ENCODE measurements around the gene ROBO3.

The ROBO3 gene

DNA sequence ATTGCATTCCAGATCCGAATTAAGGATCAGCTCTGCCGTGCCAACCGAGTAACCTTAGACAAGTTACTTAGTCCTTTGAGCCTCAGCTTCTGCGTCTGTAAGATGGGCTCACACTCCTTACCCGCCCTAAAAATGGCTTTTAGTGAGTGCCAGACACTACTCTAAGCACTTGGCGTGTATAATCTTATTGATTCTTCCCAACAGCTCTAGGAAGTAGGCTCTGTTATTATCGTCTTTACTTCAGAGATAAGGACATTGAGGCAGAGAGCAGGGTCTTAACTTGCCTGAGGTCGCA lies 21.7 kb upstream of the ROBO3 start:
- no peak for DNase-seq

- DNase-seq: no peak
These were observed 20.6 kb upstream of the ROBO3 start for GRCh38 chr11:124844664-124845079.

GRCh38 chr11:124846070-124846673 lies 19.1 kb upstream of the ROBO3 start:
- DNase-seq: no peak

- DNase-seq: no peak
These were observed 6.1 kb upstream of the ROBO3 start for GRCh38 chr11:124859171-124859570.

DNA sequence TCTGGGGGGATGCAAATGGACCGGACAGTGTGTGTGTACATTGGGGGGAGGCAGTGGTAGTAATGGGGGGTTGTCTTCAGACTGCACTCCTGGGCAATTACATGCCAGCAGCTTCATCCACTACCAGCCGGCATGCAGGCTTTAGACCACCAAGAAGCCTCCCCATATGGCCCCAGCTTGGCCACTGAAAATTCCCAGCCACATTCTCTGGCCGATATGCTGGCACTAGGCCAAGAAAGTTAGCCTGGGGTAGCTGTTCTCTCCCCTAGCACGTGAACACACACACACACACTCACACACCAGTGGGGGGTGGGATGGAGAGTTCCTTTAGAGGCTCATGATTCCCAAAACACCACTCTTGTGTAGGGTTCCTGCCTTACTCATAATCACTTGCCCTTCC lies 3.6 kb upstream of the ROBO3 start:
- DNase-seq: no peak

DNA sequence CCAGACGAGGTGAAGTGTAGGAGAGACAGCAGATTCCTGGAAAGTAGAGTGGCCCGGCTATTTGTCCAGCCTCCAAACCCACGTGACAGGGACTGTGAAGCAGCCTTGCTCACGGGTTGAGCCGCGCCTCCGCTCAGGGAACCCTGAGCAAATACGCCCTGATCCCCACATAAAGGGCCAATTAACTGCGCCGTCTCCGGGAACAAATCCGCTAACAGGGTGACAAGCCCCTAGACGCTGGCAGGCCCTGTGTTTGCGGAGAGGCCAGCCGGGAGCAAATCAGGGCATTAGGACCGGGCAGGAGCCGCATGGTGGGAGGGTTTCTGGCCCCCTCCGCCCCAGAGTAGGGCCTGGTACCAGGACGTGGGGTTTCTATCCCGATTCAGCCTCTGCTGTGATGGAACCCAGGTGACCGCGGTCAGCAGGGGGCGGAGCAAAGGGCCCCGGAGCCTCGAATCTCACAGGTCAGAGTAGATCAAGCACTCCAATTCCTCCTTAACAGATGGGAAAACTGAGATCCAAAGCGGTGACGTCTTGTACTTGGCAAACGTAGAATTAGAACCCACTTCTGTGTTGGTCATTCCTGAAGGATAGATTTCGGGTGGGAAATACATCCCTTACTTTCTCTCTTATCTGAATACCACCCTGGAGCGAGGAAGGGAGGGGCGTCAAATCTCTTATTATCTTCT lies 2.0 kb upstream of the ROBO3 start:
- no peak for DNase-seq

GRCh38 chr11:124863826-124864165 lies 1.4 kb upstream of the ROBO3 start:
- no peak for DNase-seq

DNA sequence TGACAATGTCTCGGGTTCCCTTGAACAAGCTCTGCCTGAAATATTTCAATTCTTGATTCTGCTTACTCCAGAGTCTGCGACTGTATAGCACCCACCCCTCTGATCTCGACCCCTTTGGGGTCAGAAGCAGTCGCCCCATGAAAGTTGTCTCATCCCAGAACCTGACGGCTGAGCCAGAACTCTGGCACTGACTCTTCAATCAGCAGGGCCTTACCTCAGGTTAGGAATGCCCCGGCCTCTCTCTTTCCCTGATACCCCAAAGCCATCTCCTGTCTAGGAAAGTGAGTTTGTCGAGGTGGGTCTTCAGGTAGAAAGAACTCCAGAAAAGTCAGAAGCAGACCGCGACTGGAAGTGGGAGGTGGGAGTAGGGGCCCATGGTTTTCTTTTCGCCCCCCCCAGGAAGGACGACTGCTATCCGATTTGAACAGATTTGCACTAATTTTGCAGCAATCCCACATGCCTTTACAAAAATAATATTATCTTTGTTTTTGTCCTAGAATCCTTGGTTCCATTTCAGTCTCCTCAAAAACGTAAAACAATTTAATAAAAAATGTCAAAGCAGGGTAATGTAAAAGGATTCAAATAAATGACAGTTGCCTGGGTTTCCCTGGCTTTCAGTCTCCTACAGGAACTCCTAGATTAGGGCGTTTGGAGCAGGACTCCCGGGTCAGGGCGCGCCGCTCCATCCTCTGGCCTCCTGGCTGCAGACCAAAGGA lies 898 bp upstream of the ROBO3 start:
- no peak for DNase-seq

- DNase-seq: no peak
These were observed 396 bp upstream of the ROBO3 start for GRCh38 chr11:124864892-124865180.

DNA sequence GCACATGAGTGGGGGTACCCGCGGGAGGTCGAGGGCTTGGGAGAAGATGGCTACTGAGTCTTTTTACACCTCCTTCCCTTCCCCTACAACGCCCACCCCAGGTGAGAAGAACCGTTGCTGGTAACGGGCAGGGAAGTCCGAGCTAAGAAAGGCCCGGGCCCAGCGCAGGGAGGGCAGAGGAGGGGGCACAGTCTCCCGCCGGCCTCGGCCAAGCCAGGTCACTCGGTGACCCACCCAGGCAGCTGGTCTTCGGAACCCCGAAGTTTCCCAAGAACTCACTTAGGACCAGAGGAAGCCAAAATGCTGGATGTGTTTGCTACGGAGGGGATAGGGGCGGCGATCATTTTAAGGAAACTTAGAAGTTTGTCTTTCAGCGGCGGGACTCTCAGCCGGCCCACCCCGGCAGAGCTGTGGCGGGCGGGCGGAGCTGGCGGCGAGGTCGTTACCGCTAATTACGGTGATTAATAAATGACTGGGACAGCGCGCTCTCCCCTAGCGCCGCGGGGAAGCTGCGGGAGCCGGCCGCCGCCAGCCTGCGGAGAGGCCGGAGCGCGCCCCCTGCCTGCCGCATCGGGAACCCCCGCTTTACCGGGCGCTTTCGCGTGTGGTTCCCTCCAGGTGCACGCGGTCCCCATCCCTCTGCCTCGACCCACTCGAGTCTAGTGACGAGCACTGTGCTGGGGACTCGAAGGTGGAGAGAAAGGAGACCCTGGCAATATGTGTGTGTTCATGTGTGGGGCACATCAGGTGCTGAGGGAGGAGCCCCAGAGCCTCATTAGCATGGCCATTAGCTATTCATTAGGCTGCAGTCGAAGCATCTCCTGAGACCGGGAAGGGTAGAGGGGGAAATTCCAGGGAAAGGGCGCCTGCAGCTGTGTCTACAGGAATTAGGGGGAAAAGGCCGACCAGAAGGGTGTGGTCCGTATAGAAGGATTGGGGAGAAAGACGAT lies 945 bp downstream of the ROBO3 start:
- DNase-seq: no peak

- DNase-seq: no peak
These were observed 2.5 kb downstream of the ROBO3 start for GRCh38 chr11:124867700-124868099.

- DNase-seq: no peak
These were observed 3.4 kb downstream of the ROBO3 start for GRCh38 chr11:124868331-124869274.

DNA sequence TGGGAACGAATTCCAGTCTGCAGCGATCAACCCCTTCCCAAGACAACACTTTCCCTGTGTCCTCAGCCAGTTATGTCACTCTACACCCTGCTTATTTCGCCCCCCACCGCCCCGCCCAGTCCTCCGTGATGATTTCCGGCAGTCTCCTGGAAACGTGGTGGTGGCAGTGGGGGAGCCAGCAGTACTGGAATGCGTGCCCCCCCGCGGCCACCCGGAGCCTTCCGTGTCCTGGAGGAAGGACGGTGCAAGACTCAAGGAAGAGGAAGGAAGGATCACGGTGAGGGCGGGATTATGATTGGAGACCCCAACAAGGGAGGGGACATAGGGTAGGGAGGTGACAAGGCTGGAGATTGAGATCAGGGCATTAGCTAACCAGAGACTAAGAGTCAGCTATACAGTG lies 4.1 kb downstream of the ROBO3 start:
- no peak for DNase-seq

GRCh38 chr11:124869856-124870387 lies 4.7 kb downstream of the ROBO3 start:
- no peak for DNase-seq

GRCh38 chr11:124870430-124870829 lies 5.2 kb downstream of the ROBO3 start:
- DNase-seq: no peak

DNA sequence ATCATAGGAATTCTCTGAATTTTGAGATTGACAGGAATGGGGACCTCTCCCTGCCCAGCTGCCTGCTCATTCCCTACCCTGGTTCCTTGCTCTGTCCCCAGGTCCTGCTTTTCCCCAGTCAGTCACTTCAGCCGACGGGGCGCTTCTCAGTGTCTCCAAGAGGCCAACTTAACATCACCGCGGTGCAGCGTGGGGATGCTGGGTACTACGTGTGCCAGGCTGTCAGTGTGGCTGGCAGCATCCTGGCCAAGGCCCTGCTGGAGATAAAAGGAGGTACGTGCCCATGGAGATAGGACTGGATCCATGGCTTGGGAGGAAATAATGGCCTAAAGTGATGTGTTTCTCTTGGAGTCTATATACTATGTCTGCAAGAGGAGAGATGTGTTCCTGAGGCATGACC lies 7.0 kb downstream of the ROBO3 start:
- no peak for DNase-seq

- no peak for DNase-seq
These were observed 7.5 kb downstream of the ROBO3 start for GRCh38 chr11:124872741-124873140.

DNA sequence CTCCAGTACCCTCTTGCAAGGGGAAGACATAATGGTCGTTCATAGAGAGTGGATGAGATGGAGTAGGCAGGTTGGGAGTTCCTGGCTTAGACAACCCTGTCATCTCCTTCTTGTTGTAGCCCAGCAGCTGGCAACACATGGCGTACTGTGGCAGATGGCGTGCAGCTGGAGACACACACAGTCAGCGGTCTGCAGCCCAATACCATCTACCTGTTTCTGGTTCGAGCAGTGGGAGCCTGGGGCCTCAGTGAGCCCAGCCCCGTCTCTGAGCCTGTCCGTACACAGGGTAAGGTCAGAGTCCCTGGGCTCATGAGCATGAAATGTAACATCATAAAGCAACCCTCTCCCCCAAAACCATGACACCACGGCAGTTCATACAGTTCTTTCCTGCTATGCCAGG lies 8.7 kb downstream of the ROBO3 start:
- no peak for DNase-seq

DNA sequence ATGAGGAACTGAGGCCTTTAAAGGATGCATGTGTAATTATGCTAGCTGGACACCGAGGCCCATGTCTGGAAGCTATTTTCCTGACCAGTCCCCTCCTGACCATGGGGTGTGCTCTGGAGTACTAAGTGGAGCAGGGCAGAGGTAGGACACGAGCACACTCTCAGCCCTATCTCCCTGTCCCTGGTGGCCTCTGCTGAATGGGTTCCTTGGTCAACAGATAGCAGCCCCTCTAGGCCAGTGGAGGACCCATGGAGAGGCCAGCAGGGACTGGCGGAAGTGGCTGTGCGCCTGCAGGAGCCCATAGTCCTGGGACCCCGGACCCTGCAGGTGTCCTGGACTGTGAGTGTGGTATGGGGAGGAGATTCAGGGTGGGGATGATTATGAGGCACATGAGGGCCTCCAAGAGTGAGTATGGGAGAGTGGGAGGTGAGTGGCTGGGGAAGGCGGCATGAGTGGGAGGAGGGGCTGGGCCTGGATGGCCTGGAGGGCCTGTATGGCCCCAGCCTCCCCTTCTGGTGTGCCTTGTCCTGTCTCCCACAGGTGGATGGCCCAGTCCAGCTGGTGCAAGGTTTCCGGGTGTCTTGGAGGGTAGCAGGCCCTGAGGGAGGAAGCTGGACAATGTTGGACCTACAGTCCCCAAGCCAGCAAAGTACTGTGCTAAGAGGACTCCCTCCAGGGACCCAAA lies 9.5 kb downstream of the ROBO3 start:
- DNase-seq: no peak

DNA sequence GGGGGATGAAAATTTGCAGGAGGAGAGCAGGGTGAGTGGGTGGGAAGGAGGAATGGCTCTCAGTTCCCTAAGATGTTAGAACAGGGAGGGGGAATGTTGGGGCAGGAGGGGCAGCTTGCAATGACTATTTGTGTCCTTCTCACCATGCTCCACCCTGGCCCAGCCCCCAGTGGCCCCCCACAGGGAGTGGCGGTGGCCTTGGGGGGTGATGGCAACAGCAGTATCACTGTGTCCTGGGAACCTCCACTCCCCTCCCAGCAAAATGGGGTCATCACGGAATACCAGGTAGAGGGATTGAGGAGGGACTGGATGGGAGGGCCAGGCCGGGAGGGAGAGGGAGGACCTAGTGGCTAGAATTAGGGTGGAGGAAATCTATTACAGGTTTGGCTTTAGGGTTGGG lies 10.2 kb downstream of the ROBO3 start:
- no peak for DNase-seq

GRCh38 chr11:124875943-124876817 lies 10.9 kb downstream of the ROBO3 start:
- DNase-seq: no peak

Data from NCI-H1436 treated with DMSO at 0.1 percent for 48 hours (cell line).